Gastroesophageal sphincter (tissue), 4 donors: ENCODE measurements around the gene ADAM8. TPM values are rescaled to one million over a fixed set of nuclear protein-coding genes. Genes with fewer than 3 reads are reported as not detected.

Experiments
- ATAC-seq: fragments of 150-250 bp; one replicate; pipeline ENCODE4 v1.9.1; 2016; ENCODE audit warnings: mild to moderate bottlenecking, moderate library complexity
- H3K27ac ChIP-seq, 4 donors: fragments of 200-600 bp; sonication (generic) in 3 of 4; 1 replicate in 3 of 4; 2 replicates in 1 of 4; pipeline ENCODE4 v1.5.1; 2016 to 2019
- H3K27me3 ChIP-seq: fragments of 200-600 bp; sonication (generic); one replicate; pipeline ENCODE4 v1.5.1; 2019
- H3K36me3 ChIP-seq, 2 donors: fragments of 200-600 bp; sonication (generic); one replicate each; pipeline ENCODE4 v1.5.1; 2019; ENCODE audit warnings: control low read depth in 1 of 2
- H3K4me1 ChIP-seq, 3 donors: fragments of 200-600 bp; sonication (generic); 1 replicate in 2 of 3; 2 replicates in 1 of 3; pipeline ENCODE4 v1.5.1; 2016 to 2019; ENCODE audit warnings: control low read depth in 2 of 3
- H3K4me3 ChIP-seq, 2 donors: fragments of 200-600 bp; sonication (generic); one replicate each; pipeline ENCODE4 v1.5.1; 2019; ENCODE audit warnings: mild to moderate bottlenecking in 1 of 2, moderate library complexity in 1 of 2
- H3K9me3 ChIP-seq, 3 donors: fragments of 200-600 bp; sonication (generic); one replicate each; pipeline ENCODE4 v1.5.1; 2017 to 2019; ENCODE audit warnings: control low read depth in 2 of 3
- CTCF ChIP-seq, 4 experiments: fragments of 200-600 bp in 2 of 4; fragments of 450-650 bp in 2 of 4; sonication (generic) in 1 of 4; IDR thresholded peaks; one replicate each; pipeline ENCODE4 v1.5.1; 2017 to 2019; ENCODE audit warnings: antibody characterized with exemption in 4 of 4, mild to moderate bottlenecking in 2 of 4, moderate library complexity in 2 of 4
- EP300 ChIP-seq: sonication (generic); formaldehyde crosslinking; IDR thresholded peaks from one replicate; pipeline ENCODE4 v1.6.1; 2017; ENCODE audit warnings: antibody characterized with exemption, mild to moderate bottlenecking
- POLR2A ChIP-seq, 2 donors: fragments of 450-650 bp; IDR thresholded peaks; one replicate each; pipeline ENCODE4 v1.6.1; 2017; ENCODE audit warnings: antibody characterized with exemption in 2 of 2, mild to moderate bottlenecking in 2 of 2, moderate library complexity in 1 of 2
- POLR2AphosphoS5 ChIP-seq: sonication (generic); formaldehyde crosslinking; IDR thresholded peaks from one replicate; pipeline ENCODE4 v1.6.1; 2017; ENCODE audit warnings: antibody characterized with exemption
- WGBS, 2 donors: methylation state at CpG; one replicate each; pipeline ENCODE4 v1.1.5; 2018; ENCODE audit warnings: low coverage in 1 of 2; 5-methylcytosine and 5-hydroxymethylcytosine counted together
- total RNA-seq, 4 donors: library from RNA; depleted of rRNA; stranded (reverse); fragments of >200 nt; gene quantifications; one replicate each; pipeline ENCODE4 v1.1.0, GENCODE V29; 2016

The ADAM8 gene
- total RNA-seq, 4 donors from 2014 or later = 2.0 to 6.6 (median 3.3) TPM

- Histone ChIP-seq H3K9me3 (no peaks in the 10 kb centered on the region), H3K4me3 (peak overlapping the region in 1 of 2 donors; percentile 100), H3K36me3 (peaks cover 0 to 41% of the 10 kb centered on the region in 2 donors), H3K27me3 (no peaks in the 10 kb centered on the region), H3K27ac (peak overlapping the region in 3 of 4 donors; percentile 93 to 99 (median 97)), H3K4me1 (peaks cover 0 to 46% (median 25%) of the 10 kb centered on the region in 3 donors)
- ATAC-seq = no peak
- 87 to 90% methylated on average over 4 to 6 of the region's 33 CpGs for WGBS, 2 donors
- no peak for TF ChIP-seq POLR2A (IDR thresholded peaks at IDR 0.05)
- TF ChIP-seq CTCF (IDR thresholded peaks at IDR 0.05) = no peak
- no peak for TF ChIP-seq POLR2AphosphoS5
- no peak for TF ChIP-seq EP300
Measured at GRCh38 chr10:133309720-133310398, 33.2 kb upstream of the ADAM8 start.

- peak overlapping the region; percentile 75 to 99 (median 95) for H3K27ac ChIP-seq
- H3K4me3 ChIP-seq = peak overlapping the region; percentile 96 to 100
- H3K27me3 ChIP-seq = no peaks in the 10 kb centered on the region
- peaks cover 0 to 41% of the 10 kb centered on the region in 2 donors for H3K36me3 ChIP-seq
- WGBS, 2 donors = 33 to 70% methylated on average over 1 to 2 of the region's 46 CpGs
- H3K4me1 ChIP-seq = peaks cover 0 to 53% (median 27%) of the 10 kb centered on the region in 3 donors
- ATAC-seq = peak; percentile 94
- no peaks in the 10 kb centered on the region for H3K9me3 ChIP-seq
- TF ChIP-seq POLR2A (IDR thresholded peaks at IDR 0.05) = no peak
- no peak for TF ChIP-seq EP300
- TF ChIP-seq POLR2AphosphoS5 = no peak
Measured at GRCh38 chr10:133309100-133309719, 32.5 kb upstream of the ADAM8 start.

- Histone ChIP-seq H3K27ac (peak within 1 kb of the TSS; percentile 75 to 99 (median 95)), H3K27me3 (no peaks in the 10 kb centered on the region), H3K4me1 (peaks cover 0 to 56% (median 27%) of the 10 kb centered on the region in 3 donors), H3K4me3 (peak within 1 kb of the TSS; percentile 96 to 100), H3K9me3 (no peaks in the 10 kb centered on the region), H3K36me3 (peaks cover 0 to 42% of the 10 kb centered on the region in 2 donors)
- TF ChIP-seq POLR2A (IDR thresholded peaks at IDR 0.05) (peak; percentile 83 to 84), EP300 (no peak), POLR2AphosphoS5 (peak; percentile 77), CTCF (IDR thresholded peaks at IDR 0.05) (peak in 1 of 4 experiments; percentile 16)
- peak; percentile 93 for ATAC-seq
- WGBS, 2 donors = 0% methylated on average over 9 of the region's 89 CpGs; no CpG with 5 or more reads in 1 of the 2 donors
Measured at GRCh38 chr10:133308421-133309099, 31.9 kb upstream of the ADAM8 start, which contains the start of the genes TUBGCP2 and ZNF511. Gene TUBGCP2, minus strand, starts transcription at chr10:133308872. Its CDS starts 5,931 bp downstream, at chr10:133302941. Gene ZNF511, plus strand, starts transcription at chr10:133308914. Its CDS starts 30 bp downstream, at chr10:133308944.

- Histone ChIP-seq H3K9me3 (no peaks in the 10 kb centered on the region), H3K4me1 (peaks cover 0 to 61% (median 27%) of the 10 kb centered on the region in 3 donors), H3K27me3 (no peaks in the 10 kb centered on the region), H3K4me3 (peak overlapping the region; percentile 96 to 100), H3K36me3 (peaks cover 0 to 42% of the 10 kb centered on the region in 2 donors), H3K27ac (peak overlapping the region; percentile 75 to 99 (median 95))
- 8 to 13% methylated on average over 8 to 13 of the region's 25 CpGs for WGBS, 2 donors
- no peak for ATAC-seq
- no peak for TF ChIP-seq POLR2A (IDR thresholded peaks at IDR 0.05)
- no peak for TF ChIP-seq POLR2AphosphoS5
- no peak for TF ChIP-seq EP300
- peak in 3 of 4 experiments; percentile 26 to 58 (median 43) for TF ChIP-seq CTCF (IDR thresholded peaks at IDR 0.05)
Measured at GRCh38 chr10:133307776-133308420, 31.2 kb upstream of the ADAM8 start.
